GM08714 (cell line): Measurements from ENCODE around the gene TRAK1.

Experiments used
- H3K4me3 ChIP-seq: fragments of 200-500 bp; sonication (Bioruptor generic); 2 replicates; pipeline ENCODE4 v1.5.1; 2014; ENCODE audit warnings: mild to moderate bottlenecking, low read length, inconsistent platforms
- ZNF274 ChIP-seq: IDR thresholded peaks from 2 replicates; pipeline ENCODE4 v1.6.1; 2012; ENCODE audit warnings: mild to moderate bottlenecking, low read depth, low read length

TRAK1 gene

GRCh38 chr3:42191443-42191747, 100.2 kb downstream of the TRAK1 start:
- no peak overlapping the region for H3K4me3 ChIP-seq
- no peak for TF ChIP-seq ZNF274

GRCh38 chr3:42192334-42193200, 101.4 kb downstream of the TRAK1 start:
- H3K4me3 ChIP-seq, result peak overlapping the region; percentile 23; the same call in 1 of the 2 replicates
- no peak for TF ChIP-seq ZNF274

- no peak for TF ChIP-seq ZNF274
- peak overlapping the region; percentile 7; the same call in 1 of the 2 replicates for H3K4me3 ChIP-seq
Measured at GRCh38 chr3:42194943-42195510, 103.9 kb downstream of the TRAK1 start.

- H3K4me3 ChIP-seq, result peak overlapping the region; percentile 10; the same call in 1 of the 2 replicates
- TF ChIP-seq ZNF274, result no peak
Measured at GRCh38 chr3:42195879-42196330, 104.7 kb downstream of the TRAK1 start.

- TF ChIP-seq ZNF274, result no peak
- H3K4me3 ChIP-seq, result no peak overlapping the region
Measured at GRCh38 chr3:42198709-42199108, 107.6 kb downstream of the TRAK1 start.

- no peak overlapping the region for H3K4me3 ChIP-seq
- no peak for TF ChIP-seq ZNF274
Measured at GRCh38 chr3:42202217-42202865, 111.2 kb downstream of the TRAK1 start.

- TF ChIP-seq ZNF274, result no peak
- no peak overlapping the region for H3K4me3 ChIP-seq
Measured at GRCh38 chr3:42204867-42205599, 113.9 kb downstream of the TRAK1 start.

- no peak overlapping the region for H3K4me3 ChIP-seq
- TF ChIP-seq ZNF274, result no peak
Measured at GRCh38 chr3:42205800-42206514, 114.8 kb downstream of the TRAK1 start.

GRCh38 chr3:42209917-42210316, 118.8 kb downstream of the TRAK1 start:
- H3K4me3 ChIP-seq, result no peak overlapping the region
- no peak for TF ChIP-seq ZNF274

- no peak for TF ChIP-seq ZNF274
- H3K4me3 ChIP-seq, result no peak overlapping the region
Measured at GRCh38 chr3:42210726-42211125, 119.6 kb downstream of the TRAK1 start.

- H3K4me3 ChIP-seq, result no peak overlapping the region
- TF ChIP-seq ZNF274, result no peak
Measured at GRCh38 chr3:42213417-42213816, 122.3 kb downstream of the TRAK1 start.

- TF ChIP-seq ZNF274, result no peak
- H3K4me3 ChIP-seq, result no peak overlapping the region; the same call in 1 of the 2 replicates
Measured at GRCh38 chr3:42214064-42214463, 122.9 kb downstream of the TRAK1 start.

GRCh38 chr3:42214565-42215283, 123.6 kb downstream of the TRAK1 start:
- H3K4me3 ChIP-seq, result no peak overlapping the region
- TF ChIP-seq ZNF274, result no peak
